Retinal pigment epithelial cell (primary cell): ENCODE data around the gene SNX25.

Source experiments
- DNase-seq: peaks from one replicate; pipeline ENCODE4 v3.0.0-alpha.2; 2010; ENCODE audit warnings: low read depth
- H3K4me3 ChIP-seq: 2 replicates; pipeline ENCODE4 v1.5.1; 2011; ENCODE audit warnings: mild to moderate bottlenecking, low read length, control low read depth, moderate library complexity
- TF ChIP-seq, protein P1 (sequence below): conservative IDR thresholded peaks from 2 replicates; pipeline ENCODE4 v1.5.1; 2011; ENCODE audit warnings: low read depth, low read length, control low read depth, inconsistent platforms

Gene SNX25

DNA sequence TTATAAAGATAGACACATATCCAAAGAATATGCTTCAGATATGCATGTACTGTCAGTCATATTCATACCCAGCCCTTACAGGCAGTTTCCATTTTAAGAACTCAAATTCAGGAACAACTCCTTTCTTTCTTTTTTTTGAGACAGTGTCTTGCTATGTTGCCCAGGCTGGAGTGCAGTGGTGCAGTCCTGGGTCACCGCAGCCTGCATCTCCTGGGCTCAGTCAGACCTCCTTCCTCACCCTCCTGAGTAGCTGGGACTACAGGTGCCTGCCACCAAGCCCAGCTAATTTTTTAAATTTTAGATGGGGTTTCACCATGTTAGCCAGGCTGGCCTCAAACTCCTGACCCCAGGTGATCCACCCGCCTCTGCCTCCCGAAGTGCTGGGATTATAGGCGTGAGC lies 34.5 kb downstream of the SNX25 start:
- TF ChIP-seq, protein P1, sequence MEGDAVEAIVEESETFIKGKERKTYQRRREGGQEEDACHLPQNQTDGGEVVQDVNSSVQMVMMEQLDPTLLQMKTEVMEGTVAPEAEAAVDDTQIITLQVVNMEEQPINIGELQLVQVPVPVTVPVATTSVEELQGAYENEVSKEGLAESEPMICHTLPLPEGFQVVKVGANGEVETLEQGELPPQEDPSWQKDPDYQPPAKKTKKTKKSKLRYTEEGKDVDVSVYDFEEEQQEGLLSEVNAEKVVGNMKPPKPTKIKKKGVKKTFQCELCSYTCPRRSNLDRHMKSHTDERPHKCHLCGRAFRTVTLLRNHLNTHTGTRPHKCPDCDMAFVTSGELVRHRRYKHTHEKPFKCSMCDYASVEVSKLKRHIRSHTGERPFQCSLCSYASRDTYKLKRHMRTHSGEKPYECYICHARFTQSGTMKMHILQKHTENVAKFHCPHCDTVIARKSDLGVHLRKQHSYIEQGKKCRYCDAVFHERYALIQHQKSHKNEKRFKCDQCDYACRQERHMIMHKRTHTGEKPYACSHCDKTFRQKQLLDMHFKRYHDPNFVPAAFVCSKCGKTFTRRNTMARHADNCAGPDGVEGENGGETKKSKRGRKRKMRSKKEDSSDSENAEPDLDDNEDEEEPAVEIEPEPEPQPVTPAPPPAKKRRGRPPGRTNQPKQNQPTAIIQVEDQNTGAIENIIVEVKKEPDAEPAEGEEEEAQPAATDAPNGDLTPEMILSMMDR, result no peak
- no peak overlapping the region for H3K4me3 ChIP-seq
- no peak for DNase-seq

DNA sequence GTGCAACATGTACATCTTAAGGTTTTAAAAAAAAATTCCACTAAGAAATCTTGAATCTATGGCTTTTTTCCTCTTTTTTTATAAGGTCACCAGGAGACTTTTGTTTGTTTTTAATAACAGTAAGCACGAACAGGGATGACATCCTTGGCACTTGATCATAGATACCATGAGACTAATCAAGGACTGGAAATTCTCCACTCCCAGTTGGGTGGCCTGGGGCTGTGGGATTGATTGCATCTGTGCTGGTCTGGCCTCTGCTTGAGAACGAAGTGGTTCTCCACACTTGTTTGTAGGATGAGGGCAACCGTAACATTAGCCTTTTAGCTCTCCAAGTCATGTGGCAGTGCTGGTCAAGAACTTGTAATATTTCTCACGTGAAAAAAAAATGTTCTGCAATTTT lies 35.4 kb downstream of the SNX25 start:
- DNase-seq, result no peak
- TF ChIP-seq, protein P1, result no peak
- no peak overlapping the region for H3K4me3 ChIP-seq

DNA sequence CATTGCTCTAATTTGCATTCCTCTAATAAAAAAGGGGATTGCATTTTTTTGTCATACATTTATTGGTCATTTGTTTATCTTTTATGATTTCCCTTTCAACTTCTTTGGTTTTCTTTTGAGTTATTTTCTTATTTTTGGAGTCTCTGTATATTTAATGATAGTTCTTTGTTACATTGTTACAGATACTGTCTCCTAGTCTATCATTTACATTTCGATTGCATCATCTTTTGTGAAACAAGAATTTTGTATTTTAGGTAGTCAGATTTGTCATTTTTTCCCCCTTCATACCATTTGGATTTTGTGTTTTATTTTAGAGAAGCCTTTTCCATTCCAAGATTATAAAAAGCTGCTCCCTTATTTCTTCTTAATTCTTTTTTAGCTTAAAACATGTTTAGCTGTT lies 37.1 kb downstream of the SNX25 start:
- no peak for DNase-seq
- TF ChIP-seq, protein P1, result no peak
- H3K4me3 ChIP-seq, result no peak overlapping the region

DNA sequence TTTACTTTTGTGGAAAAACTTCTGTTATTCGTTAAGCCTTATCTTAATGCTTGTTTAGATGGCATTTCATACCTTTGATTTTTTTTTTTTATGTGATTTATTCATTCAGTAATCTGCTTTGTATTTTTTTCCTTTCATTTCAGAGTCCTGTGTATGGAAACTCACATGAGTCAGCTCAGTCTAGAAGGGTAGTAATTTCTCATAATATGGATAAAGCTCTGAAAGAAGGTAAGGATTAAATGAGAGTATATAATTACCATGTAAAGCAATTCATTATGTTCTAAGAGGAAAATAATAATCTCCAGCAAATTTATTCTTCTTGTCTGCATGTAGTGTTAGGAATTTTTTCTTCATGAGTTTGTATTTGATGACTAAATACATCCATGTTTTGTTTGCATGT lies 37.8 kb downstream of the SNX25 start:
- TF ChIP-seq, protein P1, result no peak
- DNase-seq, result peak; percentile 39

GRCh38 chr4:185248393-185249039 lies 39.1 kb downstream of the SNX25 start:
- no peak for DNase-seq
- TF ChIP-seq, protein P1, result no peak
- H3K4me3 ChIP-seq, result no peak overlapping the region

More for the DNA sequence above, 37.8 kb downstream of the SNX25 start:
- no peak overlapping the region for H3K4me3 ChIP-seq

- DNase-seq, result no peak
- TF ChIP-seq, protein P1, result no peak
- no peak overlapping the region for H3K4me3 ChIP-seq
Observed at GRCh38 chr4:185249105-185249504, 39.7 kb downstream of the SNX25 start.

DNA sequence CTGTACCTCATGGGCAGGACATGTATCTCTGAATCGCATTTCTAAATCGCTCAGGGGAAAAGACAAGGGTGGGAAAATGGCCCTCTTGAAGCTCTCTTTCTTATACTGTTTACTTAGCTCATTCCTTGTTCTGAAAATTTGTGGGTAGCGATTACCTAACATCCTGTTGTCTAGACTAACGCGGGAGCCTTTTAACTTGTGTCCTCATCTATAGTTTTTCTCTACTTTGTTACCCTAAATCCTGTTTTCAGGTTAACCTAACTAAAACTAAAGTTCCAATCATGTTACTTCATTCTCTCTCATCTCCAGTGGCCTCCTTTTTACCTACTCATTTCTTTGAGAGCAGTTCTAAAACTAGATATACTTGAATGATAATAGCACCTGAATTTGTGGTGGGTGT lies 45.0 kb downstream of the SNX25 start:
- no peak for DNase-seq
- TF ChIP-seq, protein P1, result no peak
- no peak overlapping the region for H3K4me3 ChIP-seq
